Glomerular endothelial cell (primary cell): ENCODE measurements around the gene RBM19. TPM values are rescaled to one million over a fixed set of nuclear protein-coding genes. Genes with fewer than 3 reads are reported as not detected.
"Not testable (repeated sequence)": the region's sequence is repeated elsewhere in the genome, so short reads cannot be mapped to it uniquely, and the experiment has no call there.

Experiments used
- DNase-seq: peaks from one replicate; pipeline ENCODE4 v3.0.0-alpha.2; 2011; ENCODE audit warnings: low read depth, low spot score; ENCODE audit errors: extremely low read depth
- total RNA-seq: library from RNA; depleted of rRNA; stranded (reverse); fragments of >200 nt; gene quantifications from 2 replicates; pipeline ENCODE4 v1.2.3, GENCODE V29; 2015

The RBM19 gene
- total RNA-seq, 1 donor from 2014 or later = 24.3 TPM

- DNase-seq = no peak
These were observed 149.3 kb downstream of the RBM19 start for GRCh38 chr12:113816866-113817265.

GRCh38 chr12:113815031-113815430 is 151.1 kb downstream of the RBM19 start:
- no peak for DNase-seq

- no peak for DNase-seq
These were observed 152.9 kb downstream of the RBM19 start for GRCh38 chr12:113813229-113813541.

GRCh38 chr12:113812411-113813228 is 153.5 kb downstream of the RBM19 start:
- no peak for DNase-seq

- DNase-seq = not testable (repeated sequence)
These were observed 156.5 kb downstream of the RBM19 start for GRCh38 chr12:113809462-113810220.

GRCh38 chr12:113808095-113808951 is 157.8 kb downstream of the RBM19 start:
- no peak for DNase-seq

- DNase-seq = no peak
These were observed 160.5 kb downstream of the RBM19 start for GRCh38 chr12:113805673-113806072.

GRCh38 chr12:113804961-113805600 is 161.0 kb downstream of the RBM19 start:
- DNase-seq = no peak

- DNase-seq = no peak
These were observed 162.4 kb downstream of the RBM19 start for GRCh38 chr12:113803759-113804140.

GRCh38 chr12:113802966-113803758 is 163.0 kb downstream of the RBM19 start:
- no peak for DNase-seq

GRCh38 chr12:113802000-113802749 is 163.9 kb downstream of the RBM19 start:
- no peak for DNase-seq

- DNase-seq = no peak
These were observed 165.9 kb downstream of the RBM19 start for GRCh38 chr12:113800201-113800600.

GRCh38 chr12:113798552-113798951 is 167.6 kb downstream of the RBM19 start:
- DNase-seq = no peak

GRCh38 chr12:113797535-113797868 is 168.6 kb downstream of the RBM19 start:
- DNase-seq = no peak

- DNase-seq = no peak
These were observed 169.1 kb downstream of the RBM19 start for GRCh38 chr12:113796852-113797534.

GRCh38 chr12:113796066-113796827 is 169.9 kb downstream of the RBM19 start:
- DNase-seq = no peak

- no peak for DNase-seq
These were observed 170.7 kb downstream of the RBM19 start for GRCh38 chr12:113795445-113795844.

GRCh38 chr12:113794774-113795173 is 171.4 kb downstream of the RBM19 start:
- no peak for DNase-seq
